Fibroblast of villous mesenchyme (primary cell): Measurements from ENCODE around the gene PTPN7. TPM values are rescaled to one million over a fixed set of nuclear protein-coding genes. Genes with fewer than 3 reads are reported as not detected.
"Not testable (repeated sequence)": the region's sequence is repeated elsewhere in the genome, so short reads cannot be mapped to it uniquely, and the experiment has no call there.

ENCODE experiments used
- DNase-seq: peaks from one replicate; pipeline ENCODE4 v3.0.0-alpha.2; 2010; ENCODE audit warnings: low read depth
- H3K4me3 ChIP-seq: 2 replicates; pipeline ENCODE4 v1.5.1; 2011; ENCODE audit warnings: low read depth, mild to moderate bottlenecking, low read length
- total RNA-seq: library from RNA; depleted of rRNA; stranded (reverse); fragments of >200 nt; gene quantifications from 2 replicates; pipeline ENCODE4 v1.2.3, GENCODE V29; 2012
- TF ChIP-seq, protein P1 (sequence below): IDR thresholded peaks from 2 replicates; pipeline ENCODE4 v1.5.1; 2012; ENCODE audit warnings: low read depth, mild to moderate bottlenecking, low read length; ENCODE audit not compliant: insufficient read depth

Gene PTPN7
- total RNA-seq, 1 donor, result not detected

DNA sequence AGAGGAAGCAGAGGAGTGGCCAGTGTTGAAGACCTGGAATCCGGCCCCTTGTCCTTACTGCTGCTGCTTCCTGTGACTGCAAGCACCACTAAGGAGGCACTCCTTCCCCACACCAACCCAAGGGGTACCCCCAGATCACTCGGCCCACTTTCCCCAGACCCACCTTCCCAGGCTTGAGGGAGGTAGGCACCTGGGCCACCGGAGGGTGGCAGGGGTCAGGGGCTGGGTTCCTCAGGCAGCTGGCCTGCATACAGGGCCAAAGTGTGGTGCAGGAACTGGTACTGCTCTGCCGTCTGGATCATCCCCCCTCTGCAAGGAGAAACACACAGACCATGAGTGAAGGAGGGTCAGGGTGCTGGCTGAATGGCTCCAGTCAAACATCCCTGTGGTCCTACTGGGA lies 12.0 kb downstream of the PTPN7 start:
- no peak overlapping the region for H3K4me3 ChIP-seq
- TF ChIP-seq, protein P1, sequence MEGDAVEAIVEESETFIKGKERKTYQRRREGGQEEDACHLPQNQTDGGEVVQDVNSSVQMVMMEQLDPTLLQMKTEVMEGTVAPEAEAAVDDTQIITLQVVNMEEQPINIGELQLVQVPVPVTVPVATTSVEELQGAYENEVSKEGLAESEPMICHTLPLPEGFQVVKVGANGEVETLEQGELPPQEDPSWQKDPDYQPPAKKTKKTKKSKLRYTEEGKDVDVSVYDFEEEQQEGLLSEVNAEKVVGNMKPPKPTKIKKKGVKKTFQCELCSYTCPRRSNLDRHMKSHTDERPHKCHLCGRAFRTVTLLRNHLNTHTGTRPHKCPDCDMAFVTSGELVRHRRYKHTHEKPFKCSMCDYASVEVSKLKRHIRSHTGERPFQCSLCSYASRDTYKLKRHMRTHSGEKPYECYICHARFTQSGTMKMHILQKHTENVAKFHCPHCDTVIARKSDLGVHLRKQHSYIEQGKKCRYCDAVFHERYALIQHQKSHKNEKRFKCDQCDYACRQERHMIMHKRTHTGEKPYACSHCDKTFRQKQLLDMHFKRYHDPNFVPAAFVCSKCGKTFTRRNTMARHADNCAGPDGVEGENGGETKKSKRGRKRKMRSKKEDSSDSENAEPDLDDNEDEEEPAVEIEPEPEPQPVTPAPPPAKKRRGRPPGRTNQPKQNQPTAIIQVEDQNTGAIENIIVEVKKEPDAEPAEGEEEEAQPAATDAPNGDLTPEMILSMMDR, result no peak
- no peak for DNase-seq

DNA sequence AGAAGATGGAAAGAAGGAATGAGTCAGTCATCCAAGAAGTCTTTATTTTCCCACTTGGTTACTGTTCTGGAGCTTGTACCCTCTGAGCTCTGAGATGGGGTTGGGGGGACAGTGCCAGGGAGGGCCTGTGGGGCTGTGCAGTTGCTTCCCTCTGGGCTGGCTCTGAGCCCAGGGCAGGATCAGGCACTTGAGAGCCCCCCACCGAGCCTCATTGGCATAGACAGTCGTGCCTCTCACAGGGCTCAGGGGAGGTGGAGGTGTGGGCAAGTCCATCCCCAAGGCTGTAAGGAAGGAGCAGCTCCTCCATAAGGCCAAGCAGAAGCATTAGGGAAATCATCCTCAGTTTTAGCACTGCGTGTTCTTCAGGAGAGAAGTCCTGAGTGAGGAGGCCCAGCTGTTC lies 13.4 kb downstream of the PTPN7 start:
- H3K4me3 ChIP-seq, result no peak overlapping the region

DNA sequence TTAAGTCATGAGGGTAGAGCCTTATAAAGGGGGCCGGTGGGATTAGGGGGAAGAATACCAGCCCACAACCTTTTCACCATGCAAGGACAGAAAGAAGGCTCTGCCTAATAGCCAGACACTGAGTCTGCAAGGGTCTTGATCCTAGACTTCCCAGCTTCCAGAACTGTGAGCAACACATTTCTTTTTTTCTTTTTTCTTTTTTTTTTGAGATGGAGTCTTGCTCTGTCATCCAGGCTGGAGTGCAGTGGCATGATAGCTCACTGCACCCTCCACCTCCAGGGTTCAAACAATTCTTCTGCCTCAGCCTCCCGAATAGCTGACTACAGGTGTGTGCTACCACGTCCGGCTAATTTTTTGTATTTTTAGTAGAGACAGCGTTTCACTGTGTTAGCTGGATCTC lies 14.1 kb downstream of the PTPN7 start:
- H3K4me3 ChIP-seq, result no peak overlapping the region
- TF ChIP-seq, protein P1, result no peak
- DNase-seq, result no peak

More for the DNA sequence above, 13.4 kb downstream of the PTPN7 start:
- DNase-seq, result no peak
- TF ChIP-seq, protein P1, result no peak

DNA sequence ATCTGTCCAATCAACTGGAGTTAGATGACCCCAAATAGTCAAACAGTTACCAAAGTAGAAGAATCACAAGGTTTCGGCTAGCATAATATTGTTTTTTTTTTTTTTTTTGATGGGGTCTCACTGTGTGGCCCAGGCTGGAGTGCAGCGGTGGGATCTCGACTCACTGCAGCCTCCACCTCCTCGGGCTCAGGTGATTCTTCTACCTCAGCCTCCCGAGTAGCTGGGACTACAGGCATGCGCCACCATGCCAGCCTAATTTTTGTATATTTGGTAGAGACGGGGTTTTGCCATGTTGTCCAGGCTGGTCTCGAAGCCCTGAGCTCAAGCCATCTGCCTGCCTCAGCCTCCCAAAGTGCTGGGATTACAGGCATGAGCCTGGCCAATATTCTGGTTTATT lies 14.7 kb downstream of the PTPN7 start:
- not testable (repeated sequence) for H3K4me3 ChIP-seq, DNase-seq

DNA sequence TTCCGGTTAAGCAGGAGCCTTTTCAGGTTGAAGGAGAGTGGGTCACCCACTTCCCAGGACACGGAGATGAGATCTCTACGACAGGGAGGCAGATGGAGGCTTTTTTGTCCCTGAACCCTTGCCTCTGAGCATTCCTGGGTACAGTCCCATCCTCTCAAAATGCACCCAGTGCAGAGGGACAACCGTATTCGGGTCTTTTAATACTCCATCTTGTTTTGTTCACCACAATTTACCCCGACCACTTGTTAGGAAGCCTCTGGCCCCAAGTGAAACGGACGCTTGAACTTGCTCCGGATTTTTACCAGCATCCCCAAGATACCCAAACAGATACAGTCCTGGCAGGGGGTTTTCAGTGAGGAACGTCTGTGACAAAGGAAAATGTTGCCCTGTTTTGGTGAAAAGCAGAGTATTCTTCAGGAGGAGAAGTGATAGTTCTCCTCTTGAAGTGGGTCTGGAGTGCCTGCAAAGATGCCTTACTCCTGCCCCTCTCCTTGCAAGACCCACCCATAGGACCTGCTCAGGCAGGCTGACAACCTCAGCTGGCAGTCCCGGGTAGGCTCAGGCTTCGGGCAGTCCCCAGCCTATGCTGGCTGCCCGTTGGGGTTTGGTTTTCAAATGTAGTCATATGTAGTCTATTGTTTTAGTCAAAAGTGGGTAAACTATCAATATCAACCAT lies 15.2 kb downstream of the PTPN7 start:
- no peak for DNase-seq
- peak overlapping the region; percentile 88 for H3K4me3 ChIP-seq
- TF ChIP-seq, protein P1, result no peak

DNA sequence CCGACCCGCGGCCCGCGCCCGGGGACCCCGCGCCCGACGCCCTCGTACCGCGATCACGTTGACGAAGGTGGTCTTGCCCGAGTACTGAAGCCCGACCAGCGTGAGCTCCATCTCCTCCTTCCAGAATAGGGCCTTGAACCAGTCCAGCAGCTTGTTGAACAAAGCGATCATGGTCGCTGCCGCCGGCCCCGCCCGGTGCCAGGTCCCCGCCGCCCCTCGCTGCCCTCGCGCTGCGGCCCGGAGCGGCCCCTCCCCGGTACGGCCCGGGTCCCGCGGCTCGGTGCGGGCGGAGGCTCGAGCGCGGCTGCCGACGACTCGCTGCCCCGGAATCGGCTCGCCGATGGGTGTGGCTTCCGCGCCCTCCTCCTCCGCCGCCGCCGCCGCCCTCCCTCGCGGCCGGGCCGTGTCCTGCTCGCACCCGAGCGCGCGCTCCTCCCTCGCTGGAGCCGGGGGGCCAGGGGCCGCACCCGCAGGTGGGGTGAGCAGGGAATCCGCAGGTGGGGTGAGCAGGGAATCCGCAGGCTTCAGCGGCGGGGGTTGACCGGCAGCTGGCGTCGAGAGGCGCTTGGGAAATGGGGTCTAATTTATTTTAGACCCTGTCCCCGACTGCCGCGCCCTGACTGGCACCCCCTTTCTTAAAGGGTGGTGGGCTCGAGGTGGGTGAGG lies 15.9 kb downstream of the PTPN7 start, which contains the start of gene ARL8A:
TSS of gene ARL8A (minus strand) at position 336 of the 666 bp plus-strand sequence. CDS start at position 171, 165 bp downstream.
- H3K4me3 ChIP-seq, result peak within 1 kb of the TSS; percentile 88
- TF ChIP-seq, protein P1, result no peak
- DNase-seq, result peak; percentile 28

DNA sequence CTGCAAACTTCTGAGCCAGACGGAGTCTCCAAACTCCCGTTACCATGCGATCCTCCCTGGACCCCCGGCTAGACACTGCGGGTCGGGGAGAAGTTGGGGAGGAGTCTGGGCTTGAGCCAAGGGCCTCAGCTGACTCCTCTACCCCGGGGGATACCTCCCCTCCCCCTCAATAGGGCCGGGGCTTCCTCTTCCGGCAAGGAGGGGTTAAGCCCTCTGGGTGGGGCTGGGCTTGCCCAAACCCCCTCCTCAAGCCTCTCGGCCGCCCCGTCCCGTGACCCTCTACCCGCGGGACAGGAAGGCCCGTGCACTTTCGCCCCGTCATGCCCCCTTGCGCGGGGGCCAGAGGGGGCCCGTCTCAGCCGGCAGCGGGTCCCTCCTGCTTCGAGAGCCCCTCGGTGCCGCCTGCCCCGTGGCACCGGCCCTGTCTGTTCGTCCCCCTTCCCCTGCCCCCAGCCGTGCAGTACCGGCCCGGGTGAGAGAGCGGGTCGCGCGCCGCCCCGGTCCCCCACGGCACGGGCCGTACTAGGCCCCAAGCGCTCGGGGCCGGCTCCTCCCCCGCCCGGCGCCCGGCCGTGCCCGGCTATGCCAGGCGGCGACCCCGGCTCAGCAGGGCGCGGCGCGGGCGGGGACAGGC lies 16.5 kb downstream of the PTPN7 start:
- TF ChIP-seq, protein P1, result no peak
- peak overlapping the region; percentile 88 for H3K4me3 ChIP-seq
- DNase-seq, result peak; percentile 37
